IMR-90 (cell line): ENCODE results near the gene HES4. TPM values are rescaled to one million over a fixed set of nuclear protein-coding genes. Genes with fewer than 3 reads are reported as not detected.

Experiments
- ATAC-seq: fragments of 200-7000 bp; cut with Tn5 transposase; 2 replicates; pipeline ENCODE4 v1.9.1; 2020; ENCODE audit warnings: low read depth, mild to moderate bottlenecking, moderate library complexity
- BruUV-seq: library from RNA; stranded (reverse); fragments of 400-500 nt; replicated peaks from 2 replicates; lab custom pipeline; 2021; lab: Mats Ljungman, UMichigan
- CTCF ChIA-PET: fragments of 300-600 bp; formaldehyde crosslinking; extraction: SDS; loops from one replicate; lab custom pipeline; 2021; ENCODE audit warnings: antibody characterized with exemption; lab: Yijun Ruan, JAX
- POLR2A ChIA-PET: fragments of 300-600 bp; sonication (Branson Sonifier 250); formaldehyde crosslinking; loops from one replicate; lab custom pipeline; 2022; ENCODE audit warnings: antibody characterized with exemption; ENCODE audit not compliant: unreplicated experiment; lab: Charles Lee
- DNase-seq: peaks from one replicate; pipeline ENCODE4 v3.0.0; 2013
- H2AFZ ChIP-seq: replicated peaks from 2 replicates; pipeline ENCODE3; 2013; ENCODE audit warnings: low read length, mild to moderate bottlenecking; ENCODE audit not compliant: poor library complexity
- H2AK5ac ChIP-seq: 2 replicates; pipeline ENCODE4 v1.6.1; 2013; ENCODE audit warnings: low read depth, low read length, inconsistent platforms
- H2AK9ac ChIP-seq: replicated peaks from 2 replicates; pipeline ENCODE3; 2013; ENCODE audit warnings: mild to moderate bottlenecking, low read depth, low read length, moderate library complexity; ENCODE audit not compliant: poor library complexity
- H2BK120ac ChIP-seq: 2 replicates; pipeline ENCODE4 v1.6.1; 2013; ENCODE audit warnings: low read depth, low read length, inconsistent platforms
- H2BK15ac ChIP-seq: 3 replicates; pipeline ENCODE4 v1.6.1; 2013; ENCODE audit warnings: low read depth, low read length, inconsistent platforms
- H2BK20ac ChIP-seq: 2 replicates; pipeline ENCODE4 v1.6.1; 2013; ENCODE audit warnings: low read depth, mild to moderate bottlenecking, inconsistent platforms, low read length, moderate library complexity
- H2BK5ac ChIP-seq: 2 replicates; pipeline ENCODE4 v1.6.1; 2013; ENCODE audit warnings: mild to moderate bottlenecking, low read depth, low read length, inconsistent platforms; ENCODE audit not compliant: poor library complexity, severe bottlenecking
- H3K14ac ChIP-seq: replicated peaks from 2 replicates; pipeline ENCODE4 v1.6.1; 2013; ENCODE audit warnings: low read depth, low read length, inconsistent platforms
- H3K18ac ChIP-seq: 2 replicates; pipeline ENCODE4 v1.6.1; 2013; ENCODE audit warnings: low read depth, low read length, control low read depth
- H3K23ac ChIP-seq: 2 replicates; pipeline ENCODE4 v1.6.1; 2013; ENCODE audit warnings: low read depth, low read length, inconsistent platforms
- H3K27ac ChIP-seq: 2 replicates; pipeline ENCODE4 v1.5.1; 2013; ENCODE audit warnings: mild to moderate bottlenecking, control low read depth, low read length; ENCODE audit not compliant: insufficient read depth
- H3K27me3 ChIP-seq: 2 replicates; pipeline ENCODE4 v1.6.1; 2013; ENCODE audit warnings: low read length; ENCODE audit not compliant: control insufficient read depth, insufficient read depth
- H3K36me3 ChIP-seq: 2 replicates; pipeline ENCODE4 v1.6.1; 2013; ENCODE audit warnings: low read length, mixed read lengths; ENCODE audit not compliant: control insufficient read depth, insufficient read depth
- H3K4ac ChIP-seq: 2 replicates; pipeline ENCODE4 v1.6.1; 2013; ENCODE audit warnings: low read depth, low read length, inconsistent platforms
- H3K4me1 ChIP-seq: 2 replicates; pipeline ENCODE4 v1.6.1; 2013; ENCODE audit warnings: low read length, mixed read lengths; ENCODE audit not compliant: control insufficient read depth, insufficient read depth
- H3K4me2 ChIP-seq: 2 replicates; pipeline ENCODE4 v1.6.1; 2013; ENCODE audit warnings: low read depth, mild to moderate bottlenecking, control low read depth, low read length, moderate library complexity
- H3K4me3 ChIP-seq: 2 replicates; pipeline ENCODE4 v1.5.1; 2013; ENCODE audit warnings: low read depth, mild to moderate bottlenecking, control low read depth, low read length, moderate library complexity; ENCODE audit not compliant: insufficient read depth
- H3K56ac ChIP-seq: 2 replicates; pipeline ENCODE4 v1.6.1; 2013; ENCODE audit warnings: low read length, inconsistent platforms; ENCODE audit not compliant: insufficient read depth; ENCODE audit errors: extremely low read depth
- H3K79me1 ChIP-seq, 2 experiments: 2 replicates each; pipeline ENCODE4 v1.6.1; 2013; ENCODE audit warnings: low read length in 2 of 2, inconsistent platforms in 1 of 2, low read depth in 1 of 2
- H3K9ac ChIP-seq: 2 replicates; pipeline ENCODE4 v1.6.1; 2013; ENCODE audit warnings: low read depth, low read length, control low read depth
- H3K9me1 ChIP-seq: 2 replicates; pipeline ENCODE4 v1.6.1; 2013; ENCODE audit warnings: low read length, inconsistent platforms; ENCODE audit not compliant: insufficient read depth
- H3K9me3 ChIP-seq: 2 replicates; pipeline ENCODE4 v1.6.1; 2013; ENCODE audit warnings: low read length; ENCODE audit not compliant: control insufficient read depth, insufficient read depth
- H4K20me1 ChIP-seq: 2 replicates; pipeline ENCODE4 v1.6.1; 2013; ENCODE audit warnings: low read length, inconsistent platforms; ENCODE audit not compliant: insufficient read depth
- H4K5ac ChIP-seq: 2 replicates; pipeline ENCODE4 v1.6.1; 2013; ENCODE audit warnings: mild to moderate bottlenecking, low read depth, low read length, control low read depth
- H4K8ac ChIP-seq, 2 experiments: 2 replicates each; pipeline ENCODE4 v1.6.1; 2013; ENCODE audit warnings: low read depth in 2 of 2, low read length in 2 of 2, control low read depth in 1 of 2, inconsistent platforms in 1 of 2
- H4K91ac ChIP-seq: 2 replicates; pipeline ENCODE4 v1.6.1; 2013; ENCODE audit warnings: low read depth, low read length, inconsistent platforms; ENCODE audit not compliant: insufficient read depth
- BHLHE40 ChIP-seq: fragments of 150-350 bp; IDR thresholded peaks from 2 replicates; pipeline ENCODE4 v1.6.1; 2016; ENCODE audit warnings: mild to moderate bottlenecking, low read depth, low read length
- CEBPB ChIP-seq: IDR thresholded peaks from 2 replicates; pipeline ENCODE4 v1.6.1; 2012; ENCODE audit warnings: low read depth, low read length, improper control_type of control experiment
- CTCF ChIP-seq: conservative IDR thresholded peaks from 2 replicates; pipeline ENCODE4 v1.5.1; 2012; ENCODE audit warnings: mild to moderate bottlenecking, low read depth, low read length, improper control_type of control experiment
- FOS ChIP-seq: fragments of 150-350 bp; IDR thresholded peaks from 2 replicates; pipeline ENCODE4 v1.6.1; 2016; ENCODE audit warnings: low read depth, low read length
- MAFK ChIP-seq: IDR thresholded peaks from 2 replicates; pipeline ENCODE4 v1.6.1; 2012; ENCODE audit warnings: low read depth, low read length, improper control_type of control experiment
- MAZ ChIP-seq: IDR thresholded peaks from 2 replicates; pipeline ENCODE4 v1.6.1; 2012; ENCODE audit warnings: low read depth, mild to moderate bottlenecking, low read length, improper control_type of control experiment, moderate library complexity, borderline replicate concordance
- MXI1 ChIP-seq: IDR thresholded peaks from 2 replicates; pipeline ENCODE4 v1.6.1; 2012; ENCODE audit warnings: low read depth, mild to moderate bottlenecking, low read length, moderate library complexity, borderline replicate concordance
- POLR2A ChIP-seq: IDR thresholded peaks from 2 replicates; pipeline ENCODE4 v1.6.1; 2012; ENCODE audit warnings: mild to moderate bottlenecking, low read depth, low read length
- RAD21 ChIP-seq: IDR thresholded peaks from 2 replicates; pipeline ENCODE4 v1.6.1; 2012; ENCODE audit warnings: low read length, improper control_type of control experiment
- RCOR1 ChIP-seq: IDR thresholded peaks from 2 replicates; pipeline ENCODE4 v1.6.1; 2012; ENCODE audit warnings: mild to moderate bottlenecking, low read length, improper control_type of control experiment; ENCODE audit not compliant: insufficient replicate concordance
- RFX5 ChIP-seq: IDR thresholded peaks from 2 replicates; pipeline ENCODE4 v1.8.0; 2012; ENCODE audit warnings: low read depth, mild to moderate bottlenecking, low read length, moderate library complexity
- SMC3 ChIP-seq: fragments of 150-350 bp; IDR thresholded peaks from 2 replicates; pipeline ENCODE4 v1.6.1; 2016; ENCODE audit warnings: low read depth, mild to moderate bottlenecking, antibody characterized with exemption, low read length, moderate library complexity
- WGBS, 2 experiments: methylation state at CpG; one replicate each; pipeline versions ENCODE4 v1.1.5 to v1.1.7; 2013; ENCODE audit warnings: missing lambda C conversion rate in 2 of 2; ENCODE audit not compliant: insufficient read length in 1 of 2; ENCODE audit errors: extremely low coverage in 2 of 2; 5-methylcytosine and 5-hydroxymethylcytosine counted together
- dilution Hi-C: fragments of 300-500 bp; cut with HindIII; formaldehyde crosslinking; loops from one replicate; pipeline ENCODE4 v1.14.3; 2018; ENCODE audit warnings: low sequenced_read_pairs; ENCODE audit not compliant: unreplicated experiment
- in situ Hi-C: fragments of 300-500 bp; cut with MboI; formaldehyde crosslinking; loops from 3 replicates; pipeline ENCODE4 v1.14.3; 2019; ENCODE audit warnings: low sequenced_read_pairs, inconsistent platforms, mixed read lengths
- intact Hi-C: fragments of 100-400 bp; cut with micrococcal nuclease; formaldehyde crosslinking; loops from 2 replicates; pipeline ENCODE4 v1.10.0; 2022
- polyA plus RNA-seq, 3 experiments: library from polyadenylated mRNA; depleted of rRNA; stranded (reverse); fragments of >200 nt; gene quantifications; 2 replicates each; pipeline ENCODE4 v1.2.3, GENCODE V29; 2012; ENCODE audit warnings: low replicate concordance in 1 of 3
- total RNA-seq: library from RNA; depleted of rRNA; stranded (reverse); fragments of >200 nt; gene quantifications from 2 replicates; pipeline ENCODE4 v1.2.3, GENCODE V29; 2012
- TF ChIP-seq, protein P1 (sequence below): fragments of 150-350 bp; IDR thresholded peaks from 2 replicates; pipeline ENCODE4 v1.6.1; 2017; ENCODE audit warnings: mild to moderate bottlenecking, antibody characterized with exemption, low read length, low read depth

Gene HES4
- total and polyA plus RNA-seq, 2 of the 4 experiments (the other 2 are of a cell fraction), result 1.4 to 11.7 TPM

DNA sequence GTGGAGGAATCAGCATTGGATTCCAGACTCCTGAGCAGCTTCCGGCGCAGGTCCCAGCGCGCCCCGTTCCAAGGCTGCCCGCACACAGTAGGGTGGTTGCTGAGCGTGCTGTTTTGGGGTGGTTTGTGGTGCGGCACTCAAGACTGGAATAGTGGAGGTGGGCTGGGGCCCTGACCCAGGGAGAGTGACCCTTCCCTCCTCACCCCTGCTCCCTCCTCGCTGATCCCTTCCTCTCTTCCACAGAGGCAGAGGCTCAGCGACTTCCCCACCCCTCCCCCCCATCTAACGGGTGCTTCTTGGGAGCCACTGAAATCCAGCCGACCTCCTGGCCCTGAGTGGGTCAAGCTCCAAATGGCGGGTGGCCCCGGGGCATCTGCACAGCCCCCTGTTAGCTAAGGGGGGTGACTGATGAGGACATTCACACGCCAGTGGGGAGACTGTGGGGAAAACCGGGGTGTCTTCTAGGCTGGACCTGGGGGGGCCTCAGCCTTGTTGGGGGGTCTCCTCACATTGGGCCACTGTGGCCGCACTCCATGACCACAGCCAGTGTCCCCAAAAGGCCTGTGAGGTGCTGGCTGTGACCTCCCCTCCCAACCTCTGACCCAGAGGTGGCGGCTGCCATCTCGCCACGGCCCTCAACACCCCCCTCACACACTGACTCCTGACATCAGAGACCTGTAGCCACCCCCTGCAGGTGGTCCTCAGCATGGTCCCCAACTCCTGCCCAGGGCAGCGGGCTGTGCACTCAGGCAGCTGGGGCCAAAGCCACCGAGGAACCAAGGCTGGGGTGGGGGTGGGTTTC, 3.9 kb upstream of the HES4 start:
- dilution Hi-C loops, result no loop called here

More for the DNA sequence above, 3.9 kb upstream of the HES4 start:
- Histone ChIP-seq H2AK9ac (peak overlapping the region; percentile 31), H3K27me3 (no peaks in the 10 kb centered on the region), H3K4ac (no peak overlapping the region), H3K9me3 (no peaks in the 10 kb centered on the region), H4K5ac (no peak overlapping the region), H2AK5ac (no peak overlapping the region), H3K9me1 (peaks cover 6% of the 10 kb centered on the region; the same call in 1 of the 2 replicates), H3K18ac (no peak overlapping the region), H2BK15ac (no peak overlapping the region), H2BK20ac (no peak overlapping the region), H3K56ac (no peak overlapping the region), H3K4me2 (no peak overlapping the region), H3K27ac (no peak overlapping the region), H2BK120ac (no peak overlapping the region), H4K8ac (no peak overlapping the region), H2BK5ac (no peak overlapping the region), H3K23ac (no peak overlapping the region), H3K4me3 (no peak overlapping the region), H3K4me1 (peaks cover 8% of the 10 kb centered on the region), H4K20me1 (peaks cover 4% of the 10 kb centered on the region; the same call in 1 of the 2 replicates), H3K36me3 (no peaks in the 10 kb centered on the region), H4K91ac (no peak overlapping the region), H3K14ac (no peak overlapping the region), H3K79me1 (peaks cover 9 to 29% of the 10 kb centered on the region in 2 experiments; a peak in 3 of 4 replicates), H2AFZ (no peak overlapping the region), H3K9ac (no peak overlapping the region)
- no peak for TF ChIP-seq MXI1
- no peak for TF ChIP-seq RAD21
- no peak for TF ChIP-seq MAFK
- no peak for TF ChIP-seq FOS
- no peak for TF ChIP-seq BHLHE40
- no peak for TF ChIP-seq RFX5
- no peak for TF ChIP-seq SMC3
- no peak for TF ChIP-seq RCOR1
- no peak for TF ChIP-seq MAZ
- no peak for TF ChIP-seq POLR2A
- TF ChIP-seq, protein P1, sequence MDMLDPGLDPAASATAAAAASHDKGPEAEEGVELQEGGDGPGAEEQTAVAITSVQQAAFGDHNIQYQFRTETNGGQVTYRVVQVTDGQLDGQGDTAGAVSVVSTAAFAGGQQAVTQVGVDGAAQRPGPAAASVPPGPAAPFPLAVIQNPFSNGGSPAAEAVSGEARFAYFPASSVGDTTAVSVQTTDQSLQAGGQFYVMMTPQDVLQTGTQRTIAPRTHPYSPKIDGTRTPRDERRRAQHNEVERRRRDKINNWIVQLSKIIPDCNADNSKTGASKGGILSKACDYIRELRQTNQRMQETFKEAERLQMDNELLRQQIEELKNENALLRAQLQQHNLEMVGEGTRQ, result no peak
- no peak for TF ChIP-seq CTCF
- TF ChIP-seq CEBPB, result no peak
- ChIA-PET POLR2A (no interaction called here), CTCF (no interaction called here)
- DNase-seq (no peak), ATAC-seq (no peak)
- 100% methylated on average over 2 of the region's 22 CpGs; no CpG with 5 or more reads in 1 of the 2 experiments for WGBS, 2 experiments
- no TSS peak for BruUV-seq
- in situ Hi-C loops (no loop called here), intact Hi-C loops (loop anchor here (5.0 kb wide), 1 partner anchor 53 kb away; no protein-coding TSS in a partner anchor)
